Measurements from ENCODE around the gene PDXP. TPM values are rescaled to one million over a fixed set of nuclear protein-coding genes. Genes with fewer than 3 reads are reported as not detected.
A peak's percentile ranks its signal among the peaks of the same experiment; 100 is the strongest.
"Not testable (repeated sequence)": the region's sequence is repeated elsewhere in the genome, so short reads cannot be mapped to it uniquely, and the experiment has no call there.

Gene PDXP
- total RNA-seq, 1 experiment from 2014 or later, result 43.3 TPM

- Histone ChIP-seq H3K9me3 (replicated peaks) (no peaks in the 10 kb centered on the region), H3K27me3 (no peaks in the 10 kb centered on the region), H3K36me3 (no peaks in the 10 kb centered on the region; the same call in 1 of the 2 replicates), H3K4me3 (no peak overlapping the region), H3K27ac (peak overlapping the region; percentile 29; the same call in 1 of the 2 replicates), H3K4me1 (0 out of 2 replicates have a peak, but pooled peaks cover 7% of the 10 kb centered on the region)
- peak; percentile 39 to 49 for DNase-seq
Measured at GRCh38 chr22:37647928-37648327, 10.6 kb upstream of the PDXP start.

GRCh38 chr22:37650463-37651136, 7.9 kb upstream of the PDXP start:
- Histone ChIP-seq H3K4me3 (no peak overlapping the region), H3K4me1 (0 out of 2 replicates have a peak, but pooled peaks cover 7% of the 10 kb centered on the region), H3K9me3 (replicated peaks) (no peaks in the 10 kb centered on the region), H3K36me3 (no peaks in the 10 kb centered on the region; the same call in 1 of the 2 replicates), H3K27ac (no peak overlapping the region), H3K27me3 (no peaks in the 10 kb centered on the region)
- no peak for DNase-seq

GRCh38 chr22:37654563-37655251, 3.8 kb upstream of the PDXP start:
- DNase-seq, result no peak
- Histone ChIP-seq H3K4me1 (peaks cover 6% of the 10 kb centered on the region), H3K9me3 (replicated peaks) (no peaks in the 10 kb centered on the region), H3K27me3 (no peaks in the 10 kb centered on the region), H3K4me3 (no peak overlapping the region), H3K27ac (no peak overlapping the region), H3K36me3 (no peaks in the 10 kb centered on the region; the same call in 1 of the 2 replicates)

GRCh38 chr22:37655252-37655563, 3.3 kb upstream of the PDXP start:
- H3K36me3 ChIP-seq, result no peaks in the 10 kb centered on the region; the same call in 1 of the 2 replicates
- no peak overlapping the region for H3K27ac ChIP-seq
- no peaks in the 10 kb centered on the region for H3K27me3 ChIP-seq
- H3K4me3 ChIP-seq, result no peak overlapping the region
- H3K4me1 ChIP-seq, result peaks cover 9% of the 10 kb centered on the region
- no peaks in the 10 kb centered on the region for H3K9me3 ChIP-seq (replicated peaks)
- DNase-seq, result no peak

- H3K36me3 ChIP-seq; DNase-seq; H3K4me3 ChIP-seq; H3K9me3 ChIP-seq (replicated peaks); H3K27me3 ChIP-seq; H3K27ac ChIP-seq: not testable (repeated sequence)
- H3K4me1 ChIP-seq, result peaks cover 21% of the 10 kb centered on the region
Measured at GRCh38 chr22:37656583-37656982, 1.9 kb upstream of the PDXP start.

GRCh38 chr22:37657590-37658132, 862 bp upstream of the PDXP start:
- Histone ChIP-seq H3K4me1 (peaks cover 28% of the 10 kb centered on the region), H3K27ac (peak overlapping the region; percentile 34), H3K9me3 (replicated peaks) (no peaks in the 10 kb centered on the region), H3K36me3 (no peaks in the 10 kb centered on the region), H3K27me3 (no peaks in the 10 kb centered on the region), H3K4me3 (peak overlapping the region; percentile 68)
- peak in 1 of 2 experiments; percentile 40 for DNase-seq

GRCh38 chr22:37659066-37659896, 758 bp downstream of the PDXP start:
- no peaks in the 10 kb centered on the region for H3K36me3 ChIP-seq
- no peak for DNase-seq
- H3K27me3 ChIP-seq, result no peaks in the 10 kb centered on the region
- H3K9me3 ChIP-seq (replicated peaks), result no peaks in the 10 kb centered on the region
- H3K4me1 ChIP-seq, result peaks cover 28% of the 10 kb centered on the region
- peak overlapping the region; percentile 68 for H3K4me3 ChIP-seq
- peak overlapping the region; percentile 6; the same call in 1 of the 2 replicates for H3K27ac ChIP-seq

GRCh38 chr22:37659897-37660708, 1.6 kb downstream of the PDXP start:
- Histone ChIP-seq H3K36me3 (peaks cover 3% of the 10 kb centered on the region; the same call in 1 of the 2 replicates), H3K27me3 (no peaks in the 10 kb centered on the region), H3K9me3 (replicated peaks) (no peaks in the 10 kb centered on the region), H3K27ac (no peak overlapping the region), H3K4me3 (peak overlapping the region; percentile 68), H3K4me1 (peaks cover 28% of the 10 kb centered on the region)
- DNase-seq, result no peak

- Histone ChIP-seq H3K27ac (peak overlapping the region; percentile 80), H3K4me1 (peaks cover 28% of the 10 kb centered on the region), H3K9me3 (replicated peaks) (no peaks in the 10 kb centered on the region), H3K4me3 (peak overlapping the region; percentile 17; the same call in 1 of the 2 replicates), H3K36me3 (peaks cover 5% of the 10 kb centered on the region; the same call in 1 of the 2 replicates), H3K27me3 (no peaks in the 10 kb centered on the region)
- DNase-seq, result no peak
Measured at GRCh38 chr22:37660709-37661045, 2.2 kb downstream of the PDXP start.

GRCh38 chr22:37661160-37661924, 2.8 kb downstream of the PDXP start:
- Histone ChIP-seq H3K4me1 (peaks cover 28% of the 10 kb centered on the region), H3K36me3 (peaks cover 12% of the 10 kb centered on the region), H3K27me3 (no peaks in the 10 kb centered on the region), H3K9me3 (replicated peaks) (no peaks in the 10 kb centered on the region), H3K27ac (peak overlapping the region; percentile 80), H3K4me3 (peak overlapping the region; percentile 17)
- peak; percentile 82 to 87 for DNase-seq

- Histone ChIP-seq H3K4me3 (no peak overlapping the region), H3K36me3 (peaks cover 16% of the 10 kb centered on the region), H3K9me3 (replicated peaks) (no peaks in the 10 kb centered on the region), H3K27me3 (no peaks in the 10 kb centered on the region), H3K27ac (peak overlapping the region; percentile 27; the same call in 1 of the 2 replicates), H3K4me1 (peaks cover 30% of the 10 kb centered on the region)
- no peak for DNase-seq
Measured at GRCh38 chr22:37662039-37662438, 3.5 kb downstream of the PDXP start.

- H3K36me3 ChIP-seq, result peaks cover 16% of the 10 kb centered on the region
- H3K27me3 ChIP-seq, result no peaks in the 10 kb centered on the region
- DNase-seq, result no peak
- H3K4me1 ChIP-seq, result peaks cover 36% of the 10 kb centered on the region
- H3K4me3 ChIP-seq, result no peak overlapping the region
- H3K27ac ChIP-seq, result no peak overlapping the region
- H3K9me3 ChIP-seq (replicated peaks), result no peaks in the 10 kb centered on the region
Measured at GRCh38 chr22:37663521-37664140, 5.1 kb downstream of the PDXP start.

Data from SJCRH30 (cell line).